HG03575 (cell line): Measurements from ENCODE around the gene POLRMT.

Experiments used
- ATAC-seq: cut with Tn5 transposase; IDR thresholded peaks from one replicate; pipeline ENCODE4 v1.9.1; 2021; ENCODE audit not compliant: unreplicated experiment, insufficient number of reproducible peaks, low FRiP score; ENCODE audit errors: extremely low read depth

Gene POLRMT

DNA sequence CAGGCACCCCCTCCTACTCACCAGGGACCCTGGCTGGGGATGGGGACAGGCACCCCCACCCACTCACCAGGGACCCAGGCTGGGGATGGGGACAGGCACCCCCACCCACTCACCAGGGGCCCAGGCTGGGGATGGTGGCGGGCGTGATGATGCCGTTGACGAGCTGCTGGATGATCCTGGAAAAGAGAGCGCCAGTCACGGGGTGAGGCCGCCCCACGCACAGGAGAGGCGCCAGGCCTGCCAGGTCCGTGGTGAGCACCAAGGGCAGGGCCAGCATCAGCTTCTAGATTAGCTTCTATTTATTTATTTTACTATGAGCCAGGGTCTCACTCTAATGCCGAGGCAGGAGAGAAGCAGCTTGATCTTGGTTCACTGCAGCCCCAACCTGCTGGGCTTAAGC, 16.8 kb upstream of the POLRMT start:
- ATAC-seq = no peak

DNA sequence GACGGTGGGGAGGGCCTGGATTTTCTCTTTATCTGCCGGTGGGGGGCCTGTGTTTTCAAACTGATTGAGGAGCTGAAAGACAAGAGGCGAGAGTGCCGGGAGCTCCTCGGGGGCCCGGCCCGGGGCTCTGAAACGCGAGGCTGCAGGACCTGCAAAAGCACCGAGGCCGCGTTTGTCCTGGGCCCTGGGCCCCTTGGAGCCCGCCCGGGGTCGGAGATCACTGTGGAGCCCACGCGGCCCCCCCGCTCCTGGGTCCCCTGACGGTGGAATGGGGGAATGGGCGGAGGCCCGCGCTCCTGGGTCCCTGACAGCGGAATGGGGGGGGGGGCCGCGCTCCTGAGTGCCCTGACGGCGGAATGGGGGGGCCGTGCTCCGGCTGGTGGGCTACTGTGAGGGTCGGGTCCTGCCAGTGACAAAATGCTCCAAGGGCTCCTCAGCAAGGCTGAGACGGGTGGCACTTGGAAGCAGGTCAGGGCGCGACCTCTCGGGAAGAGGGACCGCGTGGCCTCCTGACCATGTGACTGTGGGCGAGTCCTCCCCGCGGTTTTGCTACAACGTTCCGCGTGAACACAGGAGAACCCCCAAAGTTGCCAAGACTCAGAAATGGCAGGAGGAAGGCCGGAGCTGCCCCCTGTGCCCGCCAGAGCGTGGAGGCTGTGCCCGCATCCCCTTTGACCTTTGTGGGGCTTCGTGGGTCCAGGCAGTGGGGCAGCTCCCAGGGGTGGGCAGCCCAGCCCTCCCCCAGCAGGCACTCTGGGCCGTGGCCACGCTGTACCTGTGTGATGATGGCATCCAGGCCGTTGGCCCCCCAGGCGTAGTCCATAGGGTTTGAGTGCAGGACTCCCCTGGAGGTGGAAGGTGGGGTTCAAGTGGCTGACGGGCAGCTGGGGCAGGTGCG, 15.8 kb upstream of the POLRMT start:
- ATAC-seq = no peak

DNA sequence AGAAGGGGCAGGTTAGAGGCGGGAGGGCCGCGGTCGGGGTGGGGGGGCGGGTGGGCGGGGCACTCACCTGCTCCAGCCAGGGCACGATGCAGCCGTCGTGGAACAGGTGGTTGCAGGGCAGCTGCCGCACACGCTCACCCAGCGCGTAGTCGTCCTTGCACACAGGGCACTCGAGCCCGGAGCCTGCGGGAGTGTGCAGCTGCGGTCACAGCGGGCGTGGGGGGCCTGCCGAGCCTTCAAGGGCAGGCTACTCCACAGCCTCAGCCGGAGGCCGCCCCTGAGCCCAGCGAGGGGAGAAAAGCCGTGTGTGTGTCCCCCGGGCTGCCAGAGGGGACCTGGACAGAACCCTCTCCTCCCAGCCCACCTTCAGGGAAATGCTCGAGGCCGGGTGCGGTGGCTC, 15.0 kb upstream of the POLRMT start:
- no peak for ATAC-seq

DNA sequence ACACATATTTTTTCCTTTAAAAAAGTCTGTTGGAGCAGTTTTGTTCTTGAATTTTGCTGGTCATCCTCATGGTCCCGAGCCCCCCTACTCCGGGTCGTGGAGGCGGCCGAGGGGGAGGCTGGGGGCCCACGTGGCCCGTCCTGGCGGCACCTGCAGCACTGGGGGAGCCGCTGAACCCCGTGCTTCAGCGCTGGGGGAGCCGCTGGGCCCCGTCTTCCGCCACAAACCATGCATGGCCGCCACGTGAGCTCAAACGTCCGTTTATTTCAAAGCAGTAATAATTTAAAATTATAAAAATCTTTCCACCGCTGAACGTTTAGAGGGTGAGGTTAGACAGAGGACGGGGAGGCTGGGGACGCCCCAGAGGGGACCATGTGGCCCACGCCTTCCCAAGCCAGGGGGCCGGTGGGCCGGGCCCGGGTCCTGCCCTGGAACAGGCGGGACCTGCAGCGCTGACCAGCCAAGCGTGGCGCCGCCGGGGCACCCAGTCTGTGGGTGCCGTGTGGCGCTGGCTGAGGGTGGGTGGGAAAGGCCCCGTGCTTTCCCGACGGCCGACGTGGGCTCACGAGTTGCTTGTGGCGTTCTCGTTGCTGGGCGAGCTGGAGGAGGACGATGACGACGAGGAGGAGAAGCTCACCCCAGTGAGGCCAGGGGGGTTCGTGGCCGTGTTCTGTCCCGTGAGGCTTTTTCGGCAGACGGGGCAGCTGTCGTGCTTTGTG, 14.4 kb upstream of the POLRMT start:
- no peak for ATAC-seq

DNA sequence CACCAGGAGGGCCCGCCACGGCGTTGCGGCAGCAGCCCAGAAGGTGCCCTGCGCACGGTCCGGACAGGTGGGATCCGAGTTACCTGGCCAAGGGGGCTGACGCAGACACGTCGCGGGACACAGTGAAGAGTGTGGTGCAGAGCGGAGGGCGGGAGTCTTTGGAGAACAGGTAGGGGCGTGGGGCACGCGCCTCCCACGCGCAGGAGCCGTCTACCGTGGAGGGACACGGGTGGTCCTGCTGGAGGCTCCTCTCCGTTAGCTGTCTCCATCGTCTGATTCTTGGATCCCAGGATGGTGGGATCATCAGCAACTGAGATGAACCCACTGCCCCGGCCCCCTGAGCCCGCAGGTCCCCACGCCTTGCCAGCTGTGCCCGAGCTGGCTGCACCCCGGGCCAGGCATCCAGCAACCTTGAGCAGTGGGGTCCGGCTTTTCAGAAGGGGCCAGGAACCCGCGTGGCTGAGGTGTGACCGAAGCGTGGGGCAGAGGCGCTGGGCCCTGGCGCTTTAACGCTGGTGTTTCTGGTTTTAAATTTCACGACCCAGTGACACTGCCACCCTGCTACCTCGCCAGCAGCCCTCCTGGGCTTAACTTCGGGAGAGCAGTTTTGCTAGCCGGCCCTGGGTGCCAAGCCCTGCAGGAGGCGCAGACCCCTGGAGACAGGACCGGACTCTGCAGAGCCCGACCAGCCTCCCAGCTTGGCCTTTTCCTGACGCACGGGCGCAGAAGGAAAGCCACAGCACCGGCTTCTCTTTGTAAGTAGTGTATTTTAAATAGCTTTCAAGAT, 13.6 kb upstream of the POLRMT start:
- no peak for ATAC-seq

DNA sequence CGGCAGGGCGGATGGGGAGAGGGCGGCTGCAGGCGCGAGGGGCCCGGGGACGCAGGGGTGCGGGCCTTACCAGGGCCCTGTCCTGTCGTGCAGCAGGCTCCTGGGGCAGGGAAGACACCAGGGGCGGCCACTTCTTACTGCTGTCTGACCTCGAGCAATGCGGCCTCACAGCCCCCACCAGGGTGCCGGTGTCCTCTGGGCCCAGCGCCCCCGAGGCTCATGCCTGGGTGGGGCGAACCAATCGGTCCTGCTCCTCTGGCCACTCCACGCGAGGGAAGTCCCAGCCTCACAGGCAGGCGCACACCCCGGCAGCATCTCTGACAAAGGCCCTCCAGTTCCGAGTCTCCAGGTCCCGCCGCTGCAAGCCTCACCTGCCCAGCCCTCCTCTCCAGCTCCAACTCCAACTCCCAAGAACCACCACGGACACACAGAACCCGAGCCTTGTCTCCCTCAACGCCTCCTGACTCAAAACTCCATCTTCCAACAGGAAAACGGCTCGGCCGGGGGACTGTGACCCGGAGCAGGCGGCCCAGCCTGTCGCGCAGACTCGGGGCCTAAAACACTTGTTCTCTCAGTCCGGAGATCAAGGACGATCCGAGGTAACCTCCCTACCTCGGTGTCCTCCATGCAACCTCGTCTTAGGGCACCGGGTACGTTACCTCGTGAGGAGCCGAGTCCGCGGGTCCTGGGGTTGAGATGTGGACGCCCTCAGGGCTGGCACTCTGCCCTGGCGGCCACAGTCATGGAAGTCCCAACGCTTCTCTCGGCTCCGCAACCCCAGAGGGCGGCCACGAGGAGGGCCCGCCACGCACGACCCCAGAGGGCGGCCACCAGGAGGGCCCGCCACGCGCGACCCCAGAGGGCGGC, 12.8 kb upstream of the POLRMT start:
- ATAC-seq = no peak

DNA sequence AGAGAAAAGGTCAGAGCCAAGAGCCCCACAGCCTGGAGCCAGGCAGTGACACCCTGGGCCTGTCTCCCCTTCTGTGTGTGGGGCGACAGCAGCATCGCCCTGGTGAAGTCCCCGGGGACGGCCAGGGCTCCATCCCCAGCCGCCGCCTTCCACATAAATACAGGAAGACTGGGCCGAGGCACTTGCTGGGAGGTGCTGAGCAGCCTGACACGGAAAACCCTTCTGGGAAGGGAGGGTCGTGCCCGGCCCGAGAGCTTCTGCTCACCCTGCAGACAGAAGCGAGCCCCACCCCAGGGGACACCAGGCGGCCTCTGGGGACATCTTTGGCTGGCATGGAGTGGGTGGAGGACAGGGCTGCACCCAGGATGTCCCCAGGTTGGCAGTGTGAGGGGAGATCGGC, 11.5 kb upstream of the POLRMT start:
- no peak for ATAC-seq

DNA sequence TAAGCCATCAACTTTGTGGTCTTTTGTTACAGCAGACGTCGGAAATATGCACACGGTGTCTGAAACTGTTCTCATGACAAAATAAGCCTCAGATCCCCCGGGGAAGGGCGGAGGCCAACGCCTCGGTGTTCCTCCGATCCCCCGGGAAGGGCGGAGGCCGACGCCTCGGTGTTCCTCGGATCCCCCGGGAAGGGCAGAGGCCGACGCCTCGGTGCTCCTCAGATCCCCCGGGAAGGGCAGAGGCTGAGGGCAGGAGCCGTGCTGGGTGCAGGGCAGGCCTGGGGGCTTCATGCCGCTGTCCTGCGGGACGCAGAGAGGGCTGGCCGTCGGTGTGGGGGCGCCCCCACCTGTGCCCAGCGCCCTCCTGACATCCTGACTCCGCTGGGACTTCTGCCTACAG, 11.0 kb upstream of the POLRMT start:
- ATAC-seq = no peak

DNA sequence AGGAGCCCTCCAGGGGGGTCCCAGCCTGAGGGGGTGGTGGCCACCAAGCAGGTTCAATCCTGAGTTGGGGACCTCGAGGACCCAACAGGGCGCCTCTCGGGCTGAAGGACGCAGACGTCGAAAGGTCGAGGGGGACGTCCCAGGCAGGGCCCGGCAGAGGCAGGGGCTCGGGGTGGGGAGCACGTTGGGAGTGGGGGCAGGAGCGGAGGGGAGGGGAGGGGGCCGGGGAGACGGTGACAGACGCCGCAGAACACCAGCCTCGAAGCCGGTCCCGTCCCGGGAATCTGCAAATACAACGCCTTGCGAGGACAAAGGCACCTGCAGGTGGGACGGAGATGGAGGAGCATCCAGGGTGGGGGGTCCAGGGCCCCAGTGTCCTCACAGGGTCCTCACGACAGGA, 10.4 kb upstream of the POLRMT start:
- no peak for ATAC-seq

DNA sequence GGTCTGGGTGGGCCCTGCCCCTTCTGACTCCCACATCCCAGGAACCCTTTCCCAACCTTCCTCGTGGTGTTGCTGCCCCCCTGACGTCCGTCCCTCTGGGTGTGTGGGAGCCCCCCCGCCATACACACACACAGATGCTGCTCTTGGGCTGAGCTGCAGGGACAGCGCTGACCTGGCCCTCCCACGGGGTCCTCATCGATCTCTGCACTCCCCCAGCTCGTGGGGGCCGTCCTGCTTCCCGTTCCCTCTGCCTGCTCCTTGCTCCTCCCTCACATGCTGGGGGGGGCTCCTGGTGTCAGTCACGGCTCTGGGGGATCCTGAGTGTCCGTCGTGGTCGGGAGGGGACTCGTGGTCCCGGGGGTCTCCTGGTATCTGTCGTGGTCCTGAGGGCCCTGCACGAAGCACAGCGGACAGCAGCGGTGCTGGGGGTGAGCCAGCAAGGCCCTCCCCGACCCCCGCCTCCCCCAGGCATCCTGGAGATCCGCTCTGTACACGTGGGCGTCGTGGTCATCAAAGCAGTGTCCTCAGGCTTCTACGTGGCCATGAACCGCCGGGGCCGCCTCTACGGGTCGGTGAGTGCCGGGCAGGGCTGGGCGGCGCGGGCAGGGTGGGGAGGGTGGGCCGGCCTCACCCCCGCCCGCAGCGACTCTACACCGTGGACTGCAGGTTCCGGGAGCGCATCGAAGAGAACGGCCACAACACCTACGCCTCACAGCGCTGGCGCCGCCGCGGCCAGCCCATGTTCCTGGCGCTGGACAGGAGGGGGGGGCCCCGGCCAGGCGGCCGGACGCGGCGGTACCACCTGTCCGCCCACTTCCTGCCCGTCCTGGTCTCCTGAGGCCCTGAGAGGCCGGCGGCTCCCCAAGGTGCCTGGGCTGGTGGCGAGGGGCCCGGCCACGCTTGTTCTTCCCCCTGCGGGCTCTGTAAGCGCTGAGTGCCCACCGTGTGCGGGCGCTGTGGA, 9.7 kb upstream of the POLRMT start:
- no peak for ATAC-seq

DNA sequence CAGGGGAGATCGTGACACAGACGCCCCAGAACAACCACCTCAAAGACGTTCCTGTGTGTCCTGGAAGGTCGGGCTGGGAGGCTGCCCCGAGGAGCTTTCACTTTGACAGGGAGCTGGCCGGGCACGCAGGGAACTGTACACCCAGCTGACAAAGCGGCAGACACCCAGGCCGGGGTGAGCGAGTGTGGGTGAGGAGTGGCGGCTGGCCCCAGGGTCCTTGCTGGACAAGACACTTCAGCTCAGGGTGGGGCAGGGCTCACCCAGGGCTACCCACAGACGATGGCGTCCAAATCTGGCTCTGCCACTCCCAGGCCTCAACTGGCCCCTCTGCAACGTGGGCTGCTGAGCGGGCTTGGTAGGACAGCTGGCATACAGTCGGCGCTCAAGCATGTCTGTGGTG, 8.4 kb upstream of the POLRMT start:
- ATAC-seq = no peak

DNA sequence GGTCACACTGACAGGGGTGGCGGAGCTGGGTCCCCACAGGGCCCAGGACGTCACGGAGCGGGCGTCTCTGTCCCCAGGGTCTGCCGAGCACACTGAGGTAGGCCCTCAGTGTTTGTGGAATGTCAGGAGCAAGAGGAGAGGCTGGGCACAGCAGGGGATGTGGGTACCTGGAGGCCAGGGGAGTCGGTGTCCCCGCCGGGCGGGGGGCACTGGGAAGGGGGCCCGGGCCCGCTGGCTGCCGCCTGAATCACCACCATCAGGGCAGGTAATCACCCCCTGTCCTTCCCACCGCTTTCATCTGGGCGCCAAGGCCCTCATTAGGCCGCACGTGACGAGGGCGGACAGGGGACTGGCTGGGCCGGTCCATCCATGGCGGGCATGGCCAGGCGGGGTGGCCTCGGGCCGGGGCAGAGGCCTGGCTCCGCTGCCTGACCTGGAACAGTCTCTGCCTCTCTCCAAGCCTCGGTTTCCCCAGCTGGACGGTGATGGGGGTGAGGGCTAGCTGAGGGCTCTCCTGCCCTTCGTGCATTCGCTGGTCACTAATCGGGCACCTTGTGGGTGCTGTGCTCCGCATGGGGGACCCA, 7.4 kb upstream of the POLRMT start:
- no peak for ATAC-seq

DNA sequence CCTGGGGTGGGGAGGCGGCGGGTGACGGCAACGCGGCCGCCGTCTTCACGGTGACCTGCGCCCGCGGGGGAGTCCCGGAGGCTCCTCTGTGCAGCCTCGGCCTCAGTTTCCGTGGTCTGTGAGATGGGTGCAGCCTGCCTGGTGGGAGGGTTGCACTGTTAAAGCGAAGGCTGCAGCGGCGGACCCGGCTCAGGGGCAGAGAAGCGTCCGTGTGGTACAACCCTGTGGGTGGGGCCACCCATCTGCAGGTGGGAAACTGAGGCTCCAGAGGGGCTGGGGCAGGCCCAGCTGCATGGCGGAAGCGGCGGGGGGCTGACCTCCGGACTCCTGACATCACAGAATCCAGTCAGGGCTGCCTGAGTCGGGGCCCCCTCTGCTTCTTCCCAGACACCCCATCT, 6.8 kb upstream of the POLRMT start:
- ATAC-seq = no peak

DNA sequence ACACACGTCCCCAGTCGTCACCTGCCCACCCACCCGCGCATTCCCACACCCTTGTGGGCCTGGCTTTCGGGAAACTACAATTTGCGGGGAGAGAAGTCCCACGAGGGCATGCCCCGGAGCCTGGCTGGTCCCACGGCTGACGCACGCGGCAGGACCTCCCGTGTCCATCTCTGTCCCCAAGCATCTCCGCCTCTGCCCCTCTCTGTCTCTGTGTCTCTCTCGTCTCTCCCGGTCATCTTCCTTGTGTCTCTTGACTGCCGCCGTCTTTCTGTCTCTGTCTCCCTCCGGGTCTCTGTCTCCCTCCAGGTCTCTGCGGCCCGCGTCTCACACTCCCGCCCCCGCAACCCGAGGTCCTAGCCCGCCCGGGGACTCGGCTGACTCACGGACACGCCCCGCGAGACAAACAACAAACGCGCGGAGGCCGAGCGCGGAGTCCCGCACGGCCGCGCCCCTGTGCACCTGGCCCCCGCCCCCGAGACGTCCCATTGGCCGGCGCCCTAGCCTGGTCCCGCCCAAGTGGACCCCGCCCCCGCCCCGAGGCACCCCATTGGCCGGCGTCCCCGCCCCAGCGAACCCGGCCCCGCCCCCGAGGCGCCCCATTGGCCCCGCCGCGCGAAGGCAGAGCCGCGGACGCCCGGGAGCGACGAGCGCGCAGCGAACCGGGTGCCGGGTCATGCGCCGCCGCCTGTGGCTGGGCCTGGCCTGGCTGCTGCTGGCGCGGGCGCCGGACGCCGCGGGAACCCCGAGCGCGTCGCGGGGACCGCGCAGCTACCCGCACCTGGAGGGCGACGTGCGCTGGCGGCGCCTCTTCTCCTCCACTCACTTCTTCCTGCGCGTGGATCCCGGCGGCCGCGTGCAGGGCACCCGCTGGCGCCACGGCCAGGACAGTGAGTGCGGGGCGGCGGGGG, 6.2 kb upstream of the POLRMT start, which contains the start of gene FGF22:
Gene FGF22 (plus strand): TSS at position 627 of the 908 bp plus-strand sequence. CDS start 47 bp downstream, at position 674.
- no peak for ATAC-seq

DNA sequence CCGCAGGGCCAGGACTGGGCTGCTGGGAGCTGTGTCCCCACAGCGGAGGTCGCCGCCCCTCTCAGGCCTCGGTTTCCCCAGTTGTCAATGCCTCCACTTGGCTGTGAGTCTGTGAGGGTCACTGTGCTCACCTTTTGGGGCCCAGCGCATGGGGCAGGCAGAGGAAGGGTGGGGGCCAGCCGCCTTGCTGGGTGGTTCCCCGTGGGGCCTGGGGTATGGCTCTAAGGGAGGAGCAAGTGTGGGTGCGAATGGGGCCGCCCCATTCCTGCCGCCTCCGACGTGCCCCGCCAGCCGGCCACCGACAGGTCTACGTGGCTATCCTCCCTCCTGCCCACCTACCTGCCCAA, 5.5 kb upstream of the POLRMT start:
- ATAC-seq = no peak

DNA sequence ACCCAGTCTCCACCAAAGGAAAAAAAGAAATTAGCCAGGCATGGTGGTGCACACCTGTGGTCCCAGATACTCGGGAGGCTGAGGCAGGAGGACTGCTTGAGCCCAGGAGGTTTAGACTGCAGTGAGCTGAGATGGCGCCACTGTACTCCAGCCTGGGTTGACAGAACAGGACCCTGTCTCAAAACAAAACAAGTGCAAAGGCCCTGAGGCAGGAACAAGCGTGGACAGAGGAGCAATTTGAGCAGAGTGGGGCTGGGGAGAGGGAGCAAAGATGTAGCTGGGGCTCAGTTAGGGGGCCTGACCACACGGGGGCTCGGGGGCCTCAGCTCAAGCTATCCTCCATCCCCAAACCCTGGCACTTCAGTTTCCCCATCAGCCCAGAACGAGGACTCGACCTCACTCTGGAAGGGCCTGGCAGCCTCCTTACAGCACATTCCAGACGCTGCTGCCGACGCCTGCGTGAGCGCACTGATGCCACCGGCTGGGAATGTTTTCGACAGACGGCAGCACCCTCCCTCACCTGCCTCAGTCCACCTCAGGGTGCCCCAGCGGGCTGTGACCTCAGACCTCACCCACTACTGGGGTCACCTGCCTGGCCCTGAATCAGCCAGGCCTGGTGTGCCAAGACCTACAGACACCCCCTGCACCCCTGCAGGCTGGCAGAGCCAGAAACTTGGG, 1.8 kb upstream of the POLRMT start:
- no peak for ATAC-seq
